ENCODE results near the gene FECH. TPM values are rescaled to one million over a fixed set of nuclear protein-coding genes. Genes with fewer than 3 reads are reported as not detected.
"Not testable (repeated sequence)": the region's sequence is repeated elsewhere in the genome, so short reads cannot be mapped to it uniquely, and the experiment has no call there.

FECH gene
- total RNA-seq, 1 donor from 2014 or later: 36.3 TPM

- no peak for DNase-seq (ENCODE audit: low read depth in 2 of 2)
These were observed 53.3 kb downstream of the FECH start for GRCh38 chr18:57533006-57533867.

GRCh38 chr18:57529151-57529550 lies 57.4 kb downstream of the FECH start:
- DNase-seq (ENCODE audit: low read depth in 2 of 2): no peak

- no peak for DNase-seq (ENCODE audit: low read depth in 2 of 2)
These were observed 58.8 kb downstream of the FECH start for GRCh38 chr18:57527556-57528229.

GRCh38 chr18:57523171-57523956 lies 63.1 kb downstream of the FECH start:
- no peak for DNase-seq (ENCODE audit: low read depth in 2 of 2)

- not testable (repeated sequence) for DNase-seq (ENCODE audit: low read depth in 2 of 2)
These were observed 64.2 kb downstream of the FECH start for GRCh38 chr18:57522348-57522747.

GRCh38 chr18:57519668-57520424 lies 66.7 kb downstream of the FECH start:
- DNase-seq (ENCODE audit: low read depth in 2 of 2): no peak

GRCh38 chr18:57518533-57518932 lies 68.0 kb downstream of the FECH start:
- DNase-seq (ENCODE audit: low read depth in 2 of 2): no peak

- no peak for DNase-seq (ENCODE audit: low read depth in 2 of 2)
These were observed 70.4 kb downstream of the FECH start for GRCh38 chr18:57516056-57516455.

- no peak for DNase-seq (ENCODE audit: low read depth in 2 of 2)
These were observed 81.3 kb downstream of the FECH start for GRCh38 chr18:57505231-57505630.

- no peak for DNase-seq (ENCODE audit: low read depth in 2 of 2)
These were observed 83.9 kb downstream of the FECH start for GRCh38 chr18:57502624-57503023.

GRCh38 chr18:57498682-57499256 lies 87.7 kb downstream of the FECH start:
- DNase-seq (ENCODE audit: low read depth in 2 of 2): no peak

Other genes starting within 250 kb of the FECH start
- not detected in 2 replicates for gene ST8SIA3, start 234.1 kb downstream of the FECH start, total RNA-seq
- gene ONECUT2, start 151.3 kb downstream of the FECH start, total RNA-seq: under 0.01 TPM in 1 of 2 replicates, not detected in the other
- gene NARS1, start 35.1 kb upstream of the FECH start, total RNA-seq: 76.5 and 99.6 TPM in 2 replicates
- 10.5 and 33.3 TPM in 2 replicates for gene ATP8B1, start 216.6 kb upstream of the FECH start, total RNA-seq

Measured in lung microvascular endothelial cell (primary cell).